K562 (cell line): ENCODE data around the gene SIRT4. TPM values are rescaled to one million over a fixed set of nuclear protein-coding genes. Genes with fewer than 3 reads are reported as not detected.

Source experiments
- ATAC-seq: fragments of 200-7000 bp; cut with Tn5 transposase; 3 replicates; pipeline ENCODE4 v1.9.1; 2020; ENCODE audit warnings: moderate library complexity
- BruUV-seq: library from RNA; stranded (reverse); fragments of 400-500 nt; replicated peaks from 2 replicates; lab custom pipeline; 2021; lab: Mats Ljungman, UMichigan
- CTCF ChIA-PET: fragments of 300-600 bp; formaldehyde crosslinking; extraction: SDS; loops from one replicate; lab custom pipeline; 2021; ENCODE audit warnings: low intra/inter-chr PET ratio; lab: Yijun Ruan, JAX
- POLR2A ChIA-PET: fragments of 300-600, 350-650 bp; sonication (Branson Sonifier 250); formaldehyde crosslinking; extraction: SDS; loops from one replicate; lab custom pipeline; 2021; ENCODE audit warnings: antibody characterized with exemption, inconsistent platforms; lab: Yijun Ruan, JAX
- DNase-seq, 4 experiments: peaks; one replicate each; pipeline versions ENCODE4 v3.0.0 to v3.0.0-alpha.2; 2011 to 2018; ENCODE audit warnings: low spot score in 3 of 4, mixed read lengths in 3 of 4; ENCODE audit errors: extremely low read depth in 1 of 4
- FAIRE-seq: peaks from 2 replicates; lab custom pipeline; 2011; peaks lifted over from hg19 to GRCh38; lab: Jason Lieb, UNC
- H2AFZ ChIP-seq: 2 replicates; pipeline ENCODE4 v1.6.0; 2011; ENCODE audit warnings: low read depth, low read length, control low read depth, inconsistent platforms
- H3K27ac ChIP-seq: fragments of 200-600 bp; 3 replicates; pipeline ENCODE4 v1.8.0; 2011; ENCODE audit warnings: low read depth, mild to moderate bottlenecking, control low read depth, inconsistent platforms, low read length, moderate library complexity, mixed read lengths; ENCODE audit errors: extremely low read depth
- H3K27me3 ChIP-seq, 2 experiments: fragments of 300-600 bp in 1 of 2; 2 replicates in 1 of 2; 3 replicates in 1 of 2; pipeline versions ENCODE4 v1.6.0 to v1.8.0; 2011; ENCODE audit warnings: inconsistent platforms in 2 of 2, low read length in 2 of 2, mild to moderate bottlenecking in 1 of 2, mixed read lengths in 1 of 2, moderate library complexity in 1 of 2; ENCODE audit not compliant: control insufficient read depth in 2 of 2, insufficient read depth in 2 of 2
- H3K36me3 ChIP-seq: fragments of 300-600 bp; 3 replicates; pipeline ENCODE4 v1.8.0; 2011; ENCODE audit warnings: mild to moderate bottlenecking, low read length, inconsistent platforms; ENCODE audit not compliant: control insufficient read depth, insufficient read depth
- H3K4me1 ChIP-seq, 2 experiments: fragments of 200-600 bp in 1 of 2; replicated peaks in 1 of 2; 2 replicates in 1 of 2; 3 replicates in 1 of 2; pipeline versions ENCODE4 v1.5.1 to v1.8.0; 2011; ENCODE audit warnings: inconsistent platforms in 2 of 2, low read length in 2 of 2, mild to moderate bottlenecking in 1 of 2, mixed read lengths in 1 of 2, moderate library complexity in 1 of 2; ENCODE audit not compliant: control insufficient read depth in 2 of 2, insufficient read depth in 2 of 2
- H3K4me2 ChIP-seq: 2 replicates; pipeline ENCODE4 v1.6.1; 2011; ENCODE audit warnings: low read length, control low read depth, inconsistent platforms, mixed read lengths; ENCODE audit not compliant: insufficient read depth
- H3K4me3 ChIP-seq: fragments of 200-600 bp; sonication (generic), shearing (Covaris generic); 2 replicates; pipeline ENCODE4 v1.5.1; 2016; ENCODE audit warnings: control low read depth, inconsistent platforms
- H3K79me2 ChIP-seq: fragments of 200-600 bp; 3 replicates; pipeline ENCODE4 v1.8.0; 2011; ENCODE audit warnings: low read length, inconsistent platforms; ENCODE audit not compliant: control insufficient read depth, insufficient read depth
- H3K9ac ChIP-seq, 2 experiments: 2 replicates each; pipeline versions ENCODE4 v1.6.0 to v1.6.1; 2011; ENCODE audit warnings: low read depth in 2 of 2, low read length in 2 of 2, control low read depth in 1 of 2, inconsistent platforms in 1 of 2, mild to moderate bottlenecking in 1 of 2, mixed read lengths in 1 of 2; ENCODE audit not compliant: insufficient read depth in 1 of 2
- H3K9me1 ChIP-seq: one replicate; pipeline ENCODE4 v1.6.0; 2011; ENCODE audit warnings: inconsistent platforms, mild to moderate bottlenecking, low read length, moderate library complexity; ENCODE audit not compliant: control insufficient read depth, insufficient read depth
- H3K9me3 ChIP-seq: replicated peaks from 2 replicates; pipeline ENCODE4 v1.5.1; 2011; ENCODE audit warnings: low read depth, low read length, inconsistent platforms; ENCODE audit not compliant: control insufficient read depth, insufficient read depth
- H4K20me1 ChIP-seq: replicated peaks from 2 replicates; pipeline ENCODE4 v1.6.1; 2011; ENCODE audit warnings: low read length, inconsistent platforms, mixed read lengths; ENCODE audit not compliant: control insufficient read depth, insufficient read depth
- CREB1 ChIP-seq, 2 experiments: sonication (generic) in 1 of 2; formaldehyde crosslinking in 1 of 2; IDR thresholded peaks; 2 replicates each; pipeline versions ENCODE4 v1.6.1 to v1.8.0; 2012 to 2022; ENCODE audit warnings: inconsistent platforms in 1 of 2, mild to moderate bottlenecking in 1 of 2, missing genetic modification reagents in 1 of 2, moderate library complexity in 1 of 2
- L3MBTL2 ChIP-seq: fragments of 450-650 bp; IDR thresholded peaks from 2 replicates; pipeline ENCODE4 v1.6.1; 2016; ENCODE audit warnings: mild to moderate bottlenecking, moderate library complexity
- PHB2 ChIP-seq: fragments of 450-650 bp; IDR thresholded peaks from 2 replicates; pipeline ENCODE4 v1.6.1; 2017; ENCODE audit warnings: low read depth
- RBM15 ChIP-seq: fragments of 200-400 bp; formaldehyde crosslinking; IDR thresholded peaks from 2 replicates; pipeline ENCODE4 v1.6.1; 2018; ENCODE audit warnings: mild to moderate bottlenecking, low read length, moderate library complexity; ENCODE audit not compliant: insufficient read depth
- ZFP1 ChIP-seq: fragments of 450-650 bp; formaldehyde crosslinking; IDR thresholded peaks from 2 replicates; pipeline ENCODE4 v1.4.0; 2020; ENCODE audit warnings: mild to moderate bottlenecking, mixed read lengths
- ZSCAN29 ChIP-seq: fragments of 450-650 bp; IDR thresholded peaks from 2 replicates; pipeline ENCODE4 v1.6.1; 2017
- whole genome bisulfite sequencing: fragments of 100-300 bp; shearing (Covaris generic); methylation state at CpG from one replicate; pipeline ENCODE4 v1.1.6; 2016; ENCODE audit warnings: low coverage, mixed read lengths; ENCODE audit not compliant: insufficient coverage; ENCODE audit errors: missing lambda C conversion rate; 5-methylcytosine and 5-hydroxymethylcytosine counted together
- in situ Hi-C: fragments of 300-500 bp; cut with MboI; formaldehyde crosslinking; loops from 4 replicates; pipeline ENCODE4 v1.15.0; 2018; ENCODE audit warnings: inconsistent platforms, mixed read lengths
- intact Hi-C: fragments of 100-400 bp; cut with micrococcal nuclease; formaldehyde crosslinking; loops from 2 replicates; pipeline ENCODE4 v1.14.2; 2022
- polyA plus RNA-seq, 8 experiments: library from polyadenylated mRNA; depleted of rRNA in 4 of 8; stranded (reverse) in 5 of 8; unstranded in 3 of 8; fragments of >200 nt; fragmentation: Nextera tagmentation in 2 of 8; fragmentation: Illumina TruSeq in 1 of 8; extraction: Ambion mirVana in 2 of 8; extraction: Trizol in 1 of 8; gene quantifications; 2 replicates each; pipeline versions ENCODE4 v1.2.1 to v1.2.3, GENCODE V29; 2011 to 2014; ENCODE audit warnings: inconsistent platforms in 1 of 8, missing spikeins in 1 of 8
- total RNA-seq, 7 experiments: library from RNA; depleted of rRNA in 6 of 7; stranded (reverse); fragments of >200 nt in 6 of 7; fragmentation: Illumina TruSeq in 2 of 7; extraction: Trizol in 2 of 7; gene quantifications; 2 replicates each; pipeline versions ENCODE4 v1.2.1 to v1.2.3, GENCODE V29; 2011 to 2021; ENCODE audit warnings: low replicate concordance in 1 of 7

The SIRT4 gene
- total and polyA plus RNA-seq, 9 of the 15 experiments (the other 6 are each of a cell fraction or from before 2014, with no cell fraction given): 0.86 to 5.2 (median 2.4) TPM

GRCh38 chr12:120346031-120346430 is 43.9 kb downstream of the SIRT4 start:
- Histone ChIP-seq H3K9me1 (no peaks in the 10 kb centered on the region), H3K4me1 (peaks cover 0 to 13% of the 10 kb centered on the region in 2 experiments; a peak in 1 of 5 replicates), H3K36me3 (no peaks in the 10 kb centered on the region), H3K79me2 (no peaks in the 10 kb centered on the region), H3K4me3 (no peak overlapping the region), H3K9me3 (no peaks in the 10 kb centered on the region), H3K4me2 (no peak overlapping the region), H2AFZ (no peak overlapping the region), H3K27ac (no peak overlapping the region), H4K20me1 (no peaks in the 10 kb centered on the region; the same call in 1 of the 2 replicates), H3K9ac (no peak overlapping the region), H3K27me3 (peaks cover 16 to 41% of the 10 kb centered on the region in 2 experiments; a peak in 4 of 5 replicates)
- POLR2A ChIA-PET: interaction anchor here (0.7 kb wide), 1 partner anchor 309 kb away, joined by 3 read pairs; no protein-coding TSS in a partner anchor
- TF ChIP-seq ZFP1 (CRISPR knock-in tag): no peak
- TF ChIP-seq CREB1 (IDR thresholded peaks at IDR 0.05): no peak
- TF ChIP-seq CREB1 (CRISPR knock-in tag; IDR thresholded peaks at IDR 0.05): no peak
- no peak for TF ChIP-seq L3MBTL2
- TF ChIP-seq PHB2: no peak
- TF ChIP-seq RBM15: no peak
- TF ChIP-seq ZSCAN29: no peak
- ATAC-seq (no peak), FAIRE-seq (no peak), DNase-seq (no peak)
- intact Hi-C loops (no loop called here), in situ Hi-C loops (loop anchor here (25.0 kb wide), 1 partner anchor 316 kb away; no protein-coding TSS in a partner anchor)
- no TSS peak for BruUV-seq
- 5% methylated on average over 11 of the region's 15 CpGs for WGBS
- CTCF ChIA-PET: no interaction called here
